ENCODE measurements around the gene FAT3.

FAT3 gene

GRCh38 chr11:92227230-92227814 is 2.7 kb downstream of the FAT3 start:
- DNase-seq (ENCODE audit: extremely low read depth in 1 of 2, low read depth in 1 of 2) = no peak

- no peak for DNase-seq (ENCODE audit: extremely low read depth in 1 of 2, low read depth in 1 of 2)
These were observed 3.6 kb downstream of the FAT3 start for GRCh38 chr11:92227959-92228935.

- DNase-seq (ENCODE audit: extremely low read depth in 1 of 2, low read depth in 1 of 2) = no peak
These were observed 12.2 kb downstream of the FAT3 start for GRCh38 chr11:92236856-92237255.

- DNase-seq (ENCODE audit: extremely low read depth in 1 of 2, low read depth in 1 of 2) = no peak
These were observed 16.3 kb downstream of the FAT3 start for GRCh38 chr11:92240916-92241315.

- DNase-seq (ENCODE audit: extremely low read depth in 1 of 2, low read depth in 1 of 2) = no peak
These were observed 21.2 kb downstream of the FAT3 start for GRCh38 chr11:92245700-92246271.

GRCh38 chr11:92246630-92247029 is 22.0 kb downstream of the FAT3 start:
- no peak for DNase-seq (ENCODE audit: extremely low read depth in 1 of 2, low read depth in 1 of 2)

GRCh38 chr11:92249156-92249753 is 24.6 kb downstream of the FAT3 start:
- DNase-seq (ENCODE audit: extremely low read depth in 1 of 2, low read depth in 1 of 2) = no peak

- DNase-seq (ENCODE audit: extremely low read depth in 1 of 2, low read depth in 1 of 2) = no peak
These were observed 27.4 kb downstream of the FAT3 start for GRCh38 chr11:92251980-92252379.

- DNase-seq (ENCODE audit: extremely low read depth in 1 of 2, low read depth in 1 of 2) = no peak
These were observed 28.8 kb downstream of the FAT3 start for GRCh38 chr11:92253421-92253820.

GRCh38 chr11:92253945-92254344 is 29.3 kb downstream of the FAT3 start:
- DNase-seq (ENCODE audit: extremely low read depth in 1 of 2, low read depth in 1 of 2) = no peak

- DNase-seq (ENCODE audit: extremely low read depth in 1 of 2, low read depth in 1 of 2) = no peak
These were observed 32.9 kb downstream of the FAT3 start for GRCh38 chr11:92257536-92257935.

GRCh38 chr11:92259861-92260260 is 35.2 kb downstream of the FAT3 start:
- no peak for DNase-seq (ENCODE audit: extremely low read depth in 1 of 2, low read depth in 1 of 2)

- DNase-seq (ENCODE audit: extremely low read depth in 1 of 2, low read depth in 1 of 2) = no peak
These were observed 39.7 kb downstream of the FAT3 start for GRCh38 chr11:92264350-92264749.

GRCh38 chr11:92266806-92267205 is 42.2 kb downstream of the FAT3 start:
- DNase-seq (ENCODE audit: extremely low read depth in 1 of 2, low read depth in 1 of 2) = no peak

GRCh38 chr11:92267278-92267677 is 42.7 kb downstream of the FAT3 start:
- DNase-seq (ENCODE audit: extremely low read depth in 1 of 2, low read depth in 1 of 2) = no peak

- DNase-seq (ENCODE audit: extremely low read depth in 1 of 2, low read depth in 1 of 2) = no peak
These were observed 43.4 kb downstream of the FAT3 start for GRCh38 chr11:92267968-92268367.

GRCh38 chr11:92268546-92268945 is 43.9 kb downstream of the FAT3 start:
- DNase-seq (ENCODE audit: extremely low read depth in 1 of 2, low read depth in 1 of 2) = no peak

- DNase-seq (ENCODE audit: extremely low read depth in 1 of 2, low read depth in 1 of 2) = no peak
These were observed 44.4 kb downstream of the FAT3 start for GRCh38 chr11:92269021-92269420.

- DNase-seq (ENCODE audit: extremely low read depth in 1 of 2, low read depth in 1 of 2) = no peak
These were observed 45.2 kb downstream of the FAT3 start for GRCh38 chr11:92269841-92270240.

- DNase-seq (ENCODE audit: extremely low read depth in 1 of 2, low read depth in 1 of 2) = no peak
These were observed 48.0 kb downstream of the FAT3 start for GRCh38 chr11:92272651-92273050.

Data from activated CD8-positive, alpha-beta memory T cell treated with anti-CD3 and anti-CD28 coated beads for 1 hour (primary cell).